CD4-positive, alpha-beta T cell treated with Interleukin-15 for 1 hour (primary cell): ENCODE results near the gene ADRA2B.
"Not testable (repeated sequence)": the region's sequence is repeated elsewhere in the genome, so short reads cannot be mapped to it uniquely, and the experiment has no call there.

Source experiments
- DNase-seq: peaks from one replicate; pipeline ENCODE4 v3.0.0-alpha.2; 2020

Gene ADRA2B

DNA sequence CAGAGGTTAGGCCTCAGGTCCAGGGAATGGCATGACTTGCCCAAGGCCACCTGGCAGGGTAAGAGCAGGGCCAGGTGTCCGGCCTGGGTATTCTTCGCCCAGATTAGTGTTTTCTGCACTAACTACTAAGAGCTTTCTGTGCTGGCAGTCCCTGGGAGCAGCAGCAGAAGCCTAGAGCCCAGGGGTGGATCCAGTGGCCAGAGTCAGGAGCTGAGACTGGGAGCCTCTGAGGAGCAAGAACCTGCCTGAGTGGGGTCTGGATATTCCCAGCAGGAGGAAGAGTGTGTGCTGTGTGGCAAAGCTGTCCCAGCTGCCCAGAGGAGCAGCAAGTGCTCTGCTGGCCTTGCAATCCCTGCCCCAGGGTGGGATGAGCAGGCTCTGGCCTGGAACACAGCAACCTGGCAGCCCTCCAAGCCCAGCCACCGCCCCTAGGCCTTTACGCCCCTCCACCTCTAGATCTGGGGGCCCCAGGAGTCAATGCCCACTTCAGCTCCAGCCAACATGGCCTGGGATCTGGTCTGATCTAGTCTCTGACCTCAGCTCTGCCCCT, 50.9 kb downstream of the ADRA2B start:
- DNase-seq = no peak

DNA sequence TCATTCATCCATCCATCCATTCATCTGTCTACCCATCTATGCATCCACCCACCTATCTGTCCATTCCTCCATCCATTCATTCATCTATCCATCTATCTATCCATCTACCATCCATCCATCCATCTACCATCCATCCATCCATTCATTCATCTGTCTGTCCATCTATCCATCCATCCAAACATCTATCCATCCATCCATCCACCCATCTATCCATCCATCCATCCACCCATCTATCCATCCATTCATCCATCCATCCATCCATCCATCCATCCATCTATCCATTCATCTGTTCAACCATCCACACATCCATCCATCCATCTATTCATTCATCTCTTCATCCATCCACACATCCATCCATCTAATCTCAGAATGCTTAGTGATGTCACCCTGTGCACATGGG, 51.6 kb downstream of the ADRA2B start:
- DNase-seq = not testable (repeated sequence)

DNA sequence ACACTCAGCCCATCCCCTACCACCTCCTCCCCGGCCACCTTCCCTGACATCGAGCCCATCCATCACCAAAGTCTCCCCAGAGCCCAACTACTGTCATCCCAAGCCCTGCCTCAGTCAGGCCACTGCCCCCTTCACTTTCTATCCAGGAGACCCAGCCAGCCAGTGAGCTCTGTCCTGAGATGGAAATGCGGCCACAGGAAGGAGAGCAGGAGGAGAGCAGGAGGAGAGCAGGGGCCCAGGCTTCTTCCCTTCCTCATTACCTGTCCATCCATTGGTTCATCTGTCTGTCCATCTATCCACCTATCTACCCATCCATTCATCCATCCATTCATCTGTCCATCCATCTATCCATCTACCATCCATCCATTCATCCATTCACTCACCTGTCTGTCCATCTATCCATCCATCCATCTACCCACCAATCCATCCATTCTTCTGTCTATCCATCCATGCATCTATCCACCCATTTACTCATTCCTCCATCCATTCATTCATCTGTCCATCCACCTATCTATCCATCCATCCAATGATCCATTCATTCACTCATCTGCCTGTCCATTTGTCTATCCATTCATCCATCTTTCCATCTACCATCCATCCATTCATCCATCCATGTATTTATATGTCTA, 52.2 kb downstream of the ADRA2B start:
- not testable (repeated sequence) for DNase-seq

DNA sequence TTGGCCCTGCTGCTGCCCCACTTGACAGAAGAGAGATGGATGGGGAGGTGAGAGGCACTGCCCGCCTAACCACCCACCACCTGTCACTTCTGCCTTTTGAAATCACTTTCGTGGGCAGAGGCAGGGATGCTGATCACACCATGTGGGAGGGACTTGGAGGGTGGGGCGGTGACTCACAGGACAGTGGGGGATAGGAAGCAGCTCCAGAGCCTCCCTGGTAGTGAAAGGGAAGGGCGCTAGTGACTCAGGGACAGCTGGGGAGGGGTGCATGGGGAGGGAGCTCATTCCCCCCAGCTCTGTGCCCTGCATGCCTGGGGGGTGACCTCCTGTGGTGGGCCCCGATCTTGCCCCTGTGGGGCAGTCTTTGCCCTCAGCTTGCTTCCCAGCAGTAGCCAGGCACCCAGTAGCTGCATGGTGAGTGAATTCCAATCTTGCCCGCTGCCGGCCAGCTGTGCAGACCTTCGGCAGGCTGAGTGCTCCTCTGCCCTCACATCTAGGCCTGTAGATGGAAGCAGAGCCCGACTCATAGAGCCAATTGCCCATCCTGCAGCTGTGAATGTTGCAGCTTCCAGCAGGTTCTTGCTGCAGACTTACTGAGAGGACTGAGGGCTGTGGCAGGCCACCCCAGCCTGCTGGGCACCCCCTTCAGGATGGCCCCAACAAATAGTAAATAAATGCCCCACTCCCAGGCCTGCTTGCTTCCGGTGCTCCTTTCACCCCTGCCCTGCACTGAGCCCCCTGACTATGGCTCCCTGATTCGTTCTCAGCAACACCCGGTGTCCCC, 53.1 kb downstream of the ADRA2B start:
- not testable (repeated sequence) for DNase-seq
